Measurements from ENCODE around the gene SKOR2. TPM values are rescaled to one million over a fixed set of nuclear protein-coding genes. Genes with fewer than 3 reads are reported as not detected.

SKOR2 gene
- total and polyA plus RNA-seq, 2 of the 13 experiments (the other 11 are each of a cell fraction or from before 2014, with no cell fraction given), result not detected

DNA sequence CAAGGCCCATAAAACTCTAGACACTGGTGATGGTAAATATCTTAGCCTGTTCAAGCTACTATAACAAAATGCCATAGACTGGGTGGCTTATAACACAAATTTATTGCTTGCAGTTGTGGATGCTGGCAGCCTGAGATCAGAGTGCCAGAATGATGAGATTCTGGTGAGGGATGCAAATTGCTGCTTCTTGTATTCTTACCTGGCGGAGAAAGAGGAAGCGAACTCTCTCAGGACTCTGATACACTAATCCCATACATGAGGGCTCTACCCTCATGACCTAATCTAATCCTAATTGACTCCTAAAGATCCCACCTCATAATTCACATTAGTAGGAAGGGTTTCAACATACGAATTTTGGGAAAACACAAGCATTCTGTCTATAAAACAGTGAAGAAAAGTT, 70.7 kb downstream of the SKOR2 start (continued):
- no peak for TF ChIP-seq ZSCAN5A (CRISPR knock-in tag; IDR thresholded peaks at IDR 0.05; ENCODE audit: borderline replicate concordance)
- TF ChIP-seq SOX5 (CRISPR knock-in tag; IDR thresholded peaks at IDR 0.05; ENCODE audit: borderline replicate concordance), result no peak
- TF ChIP-seq SATB2 (CRISPR knock-in tag; IDR thresholded peaks at IDR 0.05), result no peak
- no peak for TF ChIP-seq PTBP1 (IDR thresholded peaks at IDR 0.05; ENCODE audit: low read depth, low read length, poor library complexity, severe bottlenecking)
- TF ChIP-seq ZNF773 (CRISPR knock-in tag; IDR thresholded peaks at IDR 0.05; ENCODE audit: borderline replicate concordance), result no peak
- no peak for TF ChIP-seq YY1 (IDR thresholded peaks at IDR 0.05; ENCODE audit: insufficient read depth, insufficient replicate concordance, low read depth, low read length)
- TF ChIP-seq CREBL2 (CRISPR knock-in tag; IDR thresholded peaks at IDR 0.05; ENCODE audit: borderline replicate concordance), result no peak
- TF ChIP-seq ZFP82 (CRISPR knock-in tag; IDR thresholded peaks at IDR 0.05; ENCODE audit: borderline replicate concordance), result no peak
- TF ChIP-seq ZNF263 (CRISPR knock-in tag; IDR thresholded peaks at IDR 0.05), result no peak

DNA sequence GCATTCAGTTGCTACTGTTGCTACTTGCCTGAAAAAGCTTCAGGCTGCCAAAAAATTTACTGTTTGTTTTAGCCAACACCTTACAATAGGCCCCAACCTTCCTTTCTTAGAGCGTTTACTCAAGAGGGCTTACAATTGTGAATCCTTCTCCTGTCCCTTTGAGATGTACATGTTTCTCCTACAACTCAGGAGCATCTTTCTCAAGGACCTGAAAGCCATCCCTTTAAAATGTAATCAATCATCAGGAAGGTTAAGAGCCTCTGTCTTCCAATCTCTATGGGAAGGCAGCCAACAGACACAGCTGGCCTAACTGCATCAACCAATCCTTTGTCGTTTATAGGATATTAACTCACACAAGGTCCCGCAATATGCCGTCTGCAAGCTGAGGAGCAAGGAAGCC, 71.9 kb downstream of the SKOR2 start:
- Histone ChIP-seq H3K9me3 (ENCODE audit: low read length) (peaks cover 6% of the 10 kb centered on the region), H3K4me3 (replicated peaks in 1 of 3; ENCODE audit: insufficient read depth in 1 of 3, low read depth in 2 of 3, low read length in 3 of 3) (no peak overlapping the region), H3K36me3 (replicated peaks in 1 of 2; ENCODE audit: control insufficient read depth in 1 of 2, insufficient read depth in 2 of 2, low read length in 2 of 2) (no peaks in the 10 kb centered on the region), H2AFZ (ENCODE audit: low read length) (no peak overlapping the region), H3K4me1 (ENCODE audit: insufficient read depth, low read length) (peaks cover 7% of the 10 kb centered on the region), H3K79me2 (ENCODE audit: insufficient read depth, low read length) (peaks cover 16% of the 10 kb centered on the region), H3K27me3 (ENCODE audit: control insufficient read depth in 1 of 2, insufficient read depth in 2 of 2, low read length in 2 of 2) (peaks cover 0 to 2% of the 10 kb centered on the region in 2 experiments; a peak in 1 of 5 replicates), H3K4me2 (ENCODE audit: low read depth, low read length) (no peak overlapping the region), H4K20me1 (ENCODE audit: insufficient read depth, low read length) (no peaks in the 10 kb centered on the region; the same call in 1 of the 2 replicates), H3K9ac (ENCODE audit: insufficient read depth, low read depth, low read length) (no peak overlapping the region), H3K27ac (ENCODE audit: extremely low read length, insufficient read depth, low read length) (no peak overlapping the region)
- no peak for ATAC-seq
- BruUV-seq (replicated peaks), result no TSS peak
- intact Hi-C loops (cut with micrococcal nuclease; ENCODE audit: unreplicated experiment) (no loop called here), in situ Hi-C loops (cut with HindIII; ENCODE audit: extremely low pct_ligation_motif_present, low pct_unique_long_range_greater_than_20kb) (no loop called here)
- ChIA-PET CTCF (ENCODE audit: low intra/inter-chr PET ratio, low total read pairs) (no interaction called here), POLR2A (interaction anchor here (1.0 kb wide), 1 partner anchor 29 kb away, joined by 3 read pairs; the partner anchor contains the start of gene HDHD2)
- WGBS (ENCODE audit: low lambda C conversion rate), result 70% methylated on average over 4 of the region's 4 CpGs
- no peak for FAIRE-seq
- no peak for DNase-seq (ENCODE audit: low spot score)
- TF ChIP-seq, protein P1, sequence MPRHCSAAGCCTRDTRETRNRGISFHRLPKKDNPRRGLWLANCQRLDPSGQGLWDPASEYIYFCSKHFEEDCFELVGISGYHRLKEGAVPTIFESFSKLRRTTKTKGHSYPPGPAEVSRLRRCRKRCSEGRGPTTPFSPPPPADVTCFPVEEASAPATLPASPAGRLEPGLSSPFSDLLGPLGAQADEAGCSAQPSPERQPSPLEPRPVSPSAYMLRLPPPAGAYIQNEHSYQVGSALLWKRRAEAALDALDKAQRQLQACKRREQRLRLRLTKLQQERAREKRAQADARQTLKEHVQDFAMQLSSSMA (CRISPR knock-in tag; IDR thresholded peaks at IDR 0.05), result no peak
- no peak for TF ChIP-seq ZNF143 (CRISPR knock-in tag; IDR thresholded peaks at IDR 0.05)
- no peak for TF ChIP-seq ZNF350 (CRISPR knock-in tag; IDR thresholded peaks at IDR 0.05; ENCODE audit: borderline replicate concordance, low read depth)
- no peak for TF ChIP-seq DNMT1 (CRISPR knock-in tag; IDR thresholded peaks at IDR 0.05)
- TF ChIP-seq, protein P2, sequence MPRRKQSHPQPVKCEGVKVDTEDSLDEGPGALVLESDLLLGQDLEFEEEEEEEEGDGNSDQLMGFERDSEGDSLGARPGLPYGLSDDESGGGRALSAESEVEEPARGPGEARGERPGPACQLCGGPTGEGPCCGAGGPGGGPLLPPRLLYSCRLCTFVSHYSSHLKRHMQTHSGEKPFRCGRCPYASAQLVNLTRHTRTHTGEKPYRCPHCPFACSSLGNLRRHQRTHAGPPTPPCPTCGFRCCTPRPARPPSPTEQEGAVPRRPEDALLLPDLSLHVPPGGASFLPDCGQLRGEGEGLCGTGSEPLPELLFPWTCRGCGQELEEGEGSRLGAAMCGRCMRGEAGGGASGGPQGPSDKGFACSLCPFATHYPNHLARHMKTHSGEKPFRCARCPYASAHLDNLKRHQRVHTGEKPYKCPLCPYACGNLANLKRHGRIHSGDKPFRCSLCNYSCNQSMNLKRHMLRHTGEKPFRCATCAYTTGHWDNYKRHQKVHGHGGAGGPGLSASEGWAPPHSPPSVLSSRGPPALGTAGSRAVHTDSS (CRISPR knock-in tag; conservative IDR thresholded peaks at IDR 0.05), result no peak
- no peak for TF ChIP-seq ZNF382 (CRISPR knock-in tag; IDR thresholded peaks at IDR 0.05; ENCODE audit: borderline replicate concordance)
- TF ChIP-seq ZNF451 (CRISPR knock-in tag; IDR thresholded peaks at IDR 0.05), result no peak
- TF ChIP-seq HOXA5 (CRISPR knock-in tag; IDR thresholded peaks at IDR 0.05), result no peak
- no peak for TF ChIP-seq SNAPC2 (CRISPR knock-in tag; IDR thresholded peaks at IDR 0.05)

Measured in HepG2 (cell line).